ENCODE data around the gene CERS6. TPM values are rescaled to one million over a fixed set of nuclear protein-coding genes. Genes with fewer than 3 reads are reported as not detected.

Gene CERS6
- total RNA-seq, 1 donor from 2014 or later, result 25.7 TPM

DNA sequence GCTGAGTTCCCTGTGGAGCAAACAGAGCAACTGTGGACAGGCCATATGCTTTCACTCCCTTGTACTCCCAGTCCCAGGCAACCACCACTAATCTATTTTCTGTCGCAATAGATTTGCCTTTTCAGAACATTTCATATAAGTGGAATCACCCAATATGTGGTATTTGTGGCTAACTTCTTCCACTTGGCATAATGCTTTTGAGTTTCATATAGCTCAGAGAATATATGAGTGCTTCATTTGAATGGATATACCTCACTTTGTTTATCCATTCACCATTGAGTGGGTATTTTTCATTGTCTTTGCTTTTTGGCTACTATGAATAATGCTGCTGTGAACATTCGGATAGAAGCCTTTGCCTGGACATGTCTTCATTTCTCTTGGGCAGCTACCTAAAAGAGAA, 151.9 kb downstream of the CERS6 start:
- no peak for DNase-seq

DNA sequence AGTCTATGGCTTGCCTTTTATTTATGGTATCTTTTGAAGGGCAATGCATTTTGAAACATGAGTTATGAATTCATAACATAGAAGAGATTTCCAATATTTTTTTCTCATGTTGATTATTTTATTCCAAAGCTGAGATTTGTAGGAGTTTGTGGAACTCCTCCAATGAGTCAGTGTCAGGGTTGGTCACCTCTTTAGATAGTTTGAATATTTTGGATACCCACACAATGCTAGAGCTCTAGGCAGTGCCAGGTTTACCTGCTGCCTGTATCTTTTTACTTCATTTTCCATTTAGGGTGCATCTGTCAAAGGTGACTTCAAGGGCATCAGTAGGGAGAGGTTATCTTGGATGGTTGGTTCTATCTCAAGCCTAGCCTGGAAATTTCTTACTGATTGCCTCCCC, 152.7 kb downstream of the CERS6 start:
- no peak for DNase-seq

DNA sequence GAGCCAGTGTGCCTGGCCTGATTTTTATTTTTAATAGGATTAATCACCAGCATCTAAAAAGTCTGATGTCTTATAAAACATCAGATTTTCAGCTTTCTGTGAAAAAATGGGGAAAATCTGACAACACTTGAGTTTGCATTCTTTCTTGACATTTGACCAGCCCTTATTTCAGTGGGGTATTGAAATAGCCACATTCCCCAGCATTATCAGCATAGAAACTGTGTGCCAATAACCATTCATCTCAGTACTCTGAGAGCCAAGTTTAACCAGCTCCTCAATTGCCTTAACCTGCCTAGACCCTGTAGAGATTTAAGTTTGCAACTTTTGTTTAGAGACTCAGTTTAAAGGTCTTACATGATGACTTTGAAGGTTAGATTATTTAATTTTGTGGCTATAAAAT, 155.0 kb downstream of the CERS6 start:
- DNase-seq, result no peak

DNA sequence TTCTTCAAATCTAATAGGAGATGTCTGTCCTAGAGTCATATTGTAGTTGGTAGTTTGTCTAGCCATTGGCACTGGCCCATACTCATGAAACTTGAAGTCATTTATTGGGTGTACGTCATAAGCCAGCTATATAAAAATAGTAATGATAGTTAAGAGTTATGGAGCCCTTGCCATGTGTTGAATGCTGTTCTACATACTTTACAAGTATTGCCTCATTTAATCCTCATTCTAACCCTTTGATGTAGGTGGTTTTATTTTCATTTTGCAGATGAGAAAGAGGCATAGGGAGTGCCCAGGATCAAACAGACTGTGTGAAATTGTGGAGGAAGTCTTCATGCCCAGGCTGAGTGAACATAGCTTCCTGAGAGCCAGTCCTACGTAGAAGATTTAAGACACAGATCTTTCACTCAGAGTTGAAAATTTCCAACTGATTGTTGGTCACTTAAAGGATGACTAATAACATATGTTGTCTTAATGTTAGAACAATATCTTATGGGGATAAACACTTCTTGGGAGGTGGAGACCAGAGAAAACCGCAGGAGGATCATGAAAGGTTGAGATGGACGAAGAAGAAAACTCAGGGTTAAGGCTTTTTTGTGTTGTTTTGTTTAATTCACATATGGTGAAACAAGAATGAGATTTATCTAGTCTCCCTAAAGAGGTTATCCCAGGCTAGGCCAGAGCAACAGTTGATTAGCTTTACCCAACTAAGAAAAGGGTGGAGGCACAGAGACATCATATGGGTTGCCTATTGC, 156.0 kb downstream of the CERS6 start:
- DNase-seq, result no peak

DNA sequence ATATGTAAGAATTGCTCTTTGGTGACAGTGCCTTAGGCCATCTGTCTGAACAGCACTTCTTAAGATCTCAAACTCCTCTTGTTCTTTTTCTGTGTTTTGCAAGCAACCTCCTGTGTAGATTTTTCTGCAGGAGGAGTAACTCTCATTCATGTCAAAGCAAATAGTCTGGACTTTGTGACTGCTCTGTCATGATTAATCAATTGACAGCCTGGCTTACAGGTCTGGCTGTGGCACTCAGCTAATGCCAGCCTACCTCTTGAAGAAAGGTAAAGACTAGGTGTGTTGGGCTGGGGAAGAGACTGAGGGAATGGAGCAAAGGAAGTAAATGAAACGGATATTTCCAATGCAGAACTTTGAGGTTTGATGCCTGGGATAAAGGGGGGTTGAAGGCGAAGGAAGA, 156.6 kb downstream of the CERS6 start:
- no peak for DNase-seq

DNA sequence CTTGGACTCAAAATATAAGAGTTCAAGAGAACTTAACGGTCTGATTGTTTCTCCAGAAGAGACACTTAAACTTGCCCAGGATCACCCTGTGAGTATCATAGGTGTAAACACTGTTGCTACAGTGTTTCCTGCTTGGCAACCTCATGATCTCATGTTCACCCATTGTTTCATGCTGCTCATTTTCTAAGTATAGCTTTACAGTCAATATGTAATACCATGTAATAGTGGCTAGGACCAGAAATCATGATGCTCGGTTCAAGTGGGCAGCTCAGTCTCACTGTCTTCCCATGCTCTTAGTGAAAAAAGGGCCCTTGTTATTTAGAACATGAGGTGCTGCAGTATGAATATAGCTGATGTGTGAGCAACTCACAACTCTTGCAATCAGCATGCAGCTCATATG, 157.5 kb downstream of the CERS6 start:
- DNase-seq, result peak; percentile 37

DNA sequence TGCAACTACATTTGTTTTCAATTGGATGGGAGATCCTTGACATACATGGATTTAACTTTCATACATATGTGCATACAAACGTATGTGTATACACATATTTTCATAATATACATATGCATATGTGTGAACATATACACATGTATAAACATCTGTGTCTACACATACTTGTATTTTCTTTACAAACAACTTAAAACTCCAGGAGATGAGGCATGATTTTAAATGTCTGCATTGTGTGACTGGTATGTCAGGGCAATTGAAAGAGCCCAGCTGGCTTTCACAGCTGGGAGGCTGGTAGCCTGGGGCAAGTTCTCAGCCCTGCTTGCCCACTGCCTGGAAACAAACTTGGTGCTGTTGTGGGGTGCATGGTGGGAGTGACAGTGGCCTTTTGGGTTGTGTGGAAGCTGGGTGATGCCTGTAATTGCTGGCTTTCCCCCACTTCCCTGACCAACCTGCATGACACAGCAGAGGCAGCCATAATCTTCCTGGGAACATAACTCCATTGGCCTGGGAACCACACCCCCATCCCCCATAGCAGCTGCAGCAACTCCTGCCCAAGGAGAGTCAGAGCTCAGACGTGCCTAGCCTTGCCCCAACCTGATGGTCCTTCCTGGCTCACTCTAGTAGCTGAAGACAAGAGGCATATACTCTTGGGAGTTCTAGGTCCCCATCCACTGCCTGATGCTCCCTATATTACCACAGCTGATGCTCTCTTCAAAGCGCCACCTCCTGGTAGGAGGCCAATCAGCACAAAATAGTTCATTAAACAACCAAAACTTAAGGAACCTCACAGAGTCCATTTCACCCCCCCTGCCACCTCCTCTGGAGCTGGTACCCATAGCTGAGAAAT, 158.3 kb downstream of the CERS6 start:
- DNase-seq, result no peak

DNA sequence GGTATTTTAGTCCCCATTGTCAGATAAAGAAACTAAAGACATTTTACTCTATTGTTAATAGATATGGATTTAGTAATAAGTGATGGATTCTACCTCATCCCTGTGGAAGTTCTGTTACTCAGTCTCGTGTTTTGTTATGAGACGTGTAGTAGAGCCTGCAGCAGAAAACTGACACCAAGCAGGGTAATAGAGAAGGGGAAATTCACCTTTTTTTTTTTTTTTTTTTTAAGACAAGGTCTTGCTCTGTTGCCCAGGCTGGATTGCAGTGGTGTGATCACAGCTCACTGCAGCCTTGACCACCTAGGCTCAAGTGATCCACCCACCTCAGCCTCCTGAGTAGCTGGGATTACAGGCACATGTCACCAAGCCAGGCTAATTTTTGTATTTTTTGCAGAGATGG, 164.5 kb downstream of the CERS6 start:
- no peak for DNase-seq

DNA sequence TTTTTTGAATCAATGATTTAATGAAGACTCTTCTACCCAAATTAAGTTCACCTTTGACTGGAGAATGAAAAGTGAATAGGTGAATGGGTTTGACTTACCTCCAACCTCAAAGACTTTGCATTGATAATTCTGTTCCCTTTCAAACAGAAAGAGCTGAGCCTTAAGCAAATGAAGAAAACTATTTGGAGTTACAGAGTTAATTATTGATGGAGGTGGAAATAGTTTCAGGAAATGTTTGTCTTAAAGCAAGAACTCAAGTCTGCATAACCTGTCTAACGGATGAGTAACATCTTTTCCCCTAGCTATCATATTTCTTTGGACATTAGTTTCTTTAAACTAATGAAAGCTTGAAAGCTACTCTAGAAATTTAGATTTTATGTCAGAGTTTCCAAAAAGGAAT, 166.5 kb downstream of the CERS6 start:
- no peak for DNase-seq

DNA sequence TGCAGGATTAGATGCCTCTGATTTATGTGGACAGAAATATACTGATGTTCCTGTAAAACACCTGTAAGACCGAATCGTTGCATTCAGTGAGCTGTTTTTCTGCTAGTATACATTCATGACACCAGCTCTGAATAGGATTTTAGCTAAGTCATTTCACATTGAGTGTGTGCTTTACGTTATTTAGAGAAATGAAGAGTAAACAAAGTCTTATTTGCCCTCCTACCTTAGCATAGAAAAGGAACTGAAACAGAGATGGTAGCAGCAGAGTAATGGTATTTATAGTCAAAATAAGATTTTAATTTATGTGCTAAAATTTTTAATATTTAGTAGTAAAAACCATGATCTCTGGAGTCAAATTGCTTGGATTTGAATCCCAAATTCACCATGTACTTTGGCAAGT, 168.0 kb downstream of the CERS6 start:
- no peak for DNase-seq

DNA sequence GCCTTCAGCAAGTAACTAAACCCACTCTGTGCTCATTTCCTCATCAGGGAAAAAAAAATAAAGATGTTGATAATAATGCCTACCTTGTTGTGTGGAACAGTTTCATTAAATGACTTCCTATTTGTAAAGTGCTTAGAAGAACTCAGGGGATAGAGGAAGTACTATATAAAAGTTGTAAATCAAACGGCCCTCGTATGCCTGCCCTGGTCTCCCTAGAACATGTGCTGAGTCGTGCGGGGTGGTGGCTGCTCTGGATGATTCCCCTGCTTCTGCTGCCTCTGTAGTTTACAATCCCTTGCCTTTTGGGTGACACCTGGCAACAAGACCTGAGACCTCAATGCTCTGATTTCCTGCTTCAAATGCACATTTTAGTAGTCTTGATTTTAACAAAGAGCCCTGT, 170.0 kb downstream of the CERS6 start:
- DNase-seq, result no peak

DNA sequence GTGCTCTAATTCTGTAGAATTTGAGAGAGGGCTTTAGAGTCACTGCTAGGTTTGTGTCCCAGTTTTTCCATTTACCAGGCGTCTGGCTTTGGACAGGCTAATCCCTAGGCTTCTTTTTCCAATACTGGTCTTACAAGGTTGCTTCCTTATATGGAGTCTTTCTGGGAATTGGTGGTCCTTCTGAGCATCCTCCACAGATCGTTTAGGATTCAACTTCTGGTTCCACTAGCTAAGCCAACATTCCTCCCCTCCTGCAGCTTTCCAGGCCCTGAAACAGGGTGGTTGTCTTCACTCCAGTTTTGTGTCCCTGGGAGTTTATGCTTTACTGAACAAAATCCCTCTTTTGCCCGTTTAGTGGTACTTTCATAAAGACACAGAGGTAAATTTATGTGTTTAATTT, 170.6 kb downstream of the CERS6 start:
- no peak for DNase-seq

DNA sequence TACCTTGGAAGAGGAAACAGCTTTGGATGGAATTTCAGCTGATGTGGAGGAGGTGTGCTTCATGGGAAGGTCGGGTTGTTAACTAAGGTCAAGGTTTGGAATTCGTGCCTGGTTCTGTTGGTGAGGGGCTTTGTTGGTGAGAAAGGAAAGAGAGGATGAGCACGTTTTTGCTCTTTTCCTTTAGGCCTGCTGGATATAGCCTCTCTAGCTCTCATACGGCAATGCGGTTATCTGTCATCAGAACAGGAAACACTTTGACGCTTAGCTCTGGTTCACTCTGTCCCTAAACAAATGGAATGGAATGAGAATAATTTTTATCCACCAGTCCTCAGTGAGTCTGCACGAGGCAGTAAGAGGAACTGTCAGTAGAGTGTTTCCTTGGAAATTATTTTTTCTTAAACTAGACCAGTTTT, 176.6 kb downstream of the CERS6 start:
- peak; percentile 78 for DNase-seq

DNA sequence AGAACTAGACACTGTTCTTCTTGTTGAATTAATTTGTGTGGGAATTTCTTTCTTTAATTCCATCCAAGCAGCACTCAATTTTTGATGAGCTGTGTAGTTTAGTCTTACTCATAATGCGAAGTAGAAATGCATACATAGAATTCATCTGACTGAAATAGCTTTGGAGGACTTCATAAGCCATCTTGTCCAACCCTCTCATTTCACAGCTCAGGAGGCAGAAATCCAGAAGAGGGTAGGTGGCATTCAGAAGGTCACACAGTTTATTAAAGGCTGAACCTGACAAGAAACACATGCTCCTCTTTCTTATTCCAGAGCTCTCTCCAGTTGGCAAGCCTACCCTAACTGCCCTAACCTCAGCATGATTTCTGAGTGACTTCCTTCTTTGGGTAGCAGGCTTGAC, 177.1 kb downstream of the CERS6 start:
- peak; percentile 7 for DNase-seq

DNA sequence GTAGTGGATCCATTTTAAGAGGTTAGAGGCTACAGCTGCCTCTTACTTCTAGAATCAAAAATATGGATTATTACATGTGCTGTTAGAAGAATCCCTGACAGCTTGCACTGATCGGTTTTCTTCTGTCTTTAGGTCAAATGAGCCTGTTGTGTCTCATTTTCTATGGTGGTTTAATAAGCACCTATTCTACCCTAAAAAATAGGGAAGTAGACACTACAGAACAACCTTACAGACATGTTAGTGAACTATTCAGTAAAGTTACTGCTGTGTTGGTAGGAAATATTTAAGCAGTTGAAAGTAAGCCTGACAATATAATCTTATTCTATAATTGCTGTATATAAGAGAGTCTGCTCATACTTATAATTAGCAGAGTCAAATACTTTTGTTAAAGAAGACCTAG, 177.8 kb downstream of the CERS6 start:
- DNase-seq, result no peak

DNA sequence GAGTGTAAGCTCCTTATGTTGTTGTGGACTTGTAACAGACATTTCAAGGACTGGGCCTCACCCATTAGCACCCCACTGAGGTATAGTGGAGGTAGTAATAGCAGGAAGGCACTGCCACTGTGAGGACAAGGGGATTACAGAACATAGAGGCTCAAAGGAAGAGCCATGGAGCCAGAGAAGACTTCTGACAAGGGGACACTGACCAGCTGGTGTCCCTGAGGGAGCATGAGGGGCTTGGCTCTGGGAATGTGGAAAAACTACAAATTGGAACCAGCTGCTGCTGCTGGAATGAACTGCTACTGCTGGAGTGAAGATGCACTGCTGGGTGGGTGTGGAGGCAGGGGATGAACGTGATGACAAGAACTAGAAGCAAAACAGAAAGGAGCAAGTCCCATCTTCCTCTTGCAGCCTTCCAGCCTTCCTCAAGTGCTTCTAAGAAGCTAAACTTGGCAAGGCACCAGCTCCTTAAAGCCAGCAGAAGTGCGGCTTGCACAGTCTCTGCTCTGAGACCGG, 179.0 kb downstream of the CERS6 start:
- DNase-seq, result no peak

DNA sequence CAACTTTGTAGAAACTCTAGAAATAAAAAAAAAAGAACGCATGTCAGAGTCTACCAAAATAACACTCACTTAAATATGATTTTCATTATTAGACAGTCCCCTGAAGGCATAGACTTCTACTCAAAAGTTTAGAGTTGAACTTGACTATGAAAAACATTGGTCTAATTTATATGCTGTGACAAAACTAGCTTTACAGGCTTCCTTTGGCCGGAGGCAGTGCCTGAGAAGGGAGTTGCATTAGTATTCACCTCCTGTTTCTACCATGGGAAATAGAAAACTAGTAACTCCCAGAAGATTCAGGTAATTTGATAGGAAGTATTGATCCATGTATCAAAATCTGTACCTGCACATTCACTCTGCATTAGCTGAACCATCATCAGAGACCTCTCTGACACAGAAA, 182.9 kb downstream of the CERS6 start:
- DNase-seq, result no peak

DNA sequence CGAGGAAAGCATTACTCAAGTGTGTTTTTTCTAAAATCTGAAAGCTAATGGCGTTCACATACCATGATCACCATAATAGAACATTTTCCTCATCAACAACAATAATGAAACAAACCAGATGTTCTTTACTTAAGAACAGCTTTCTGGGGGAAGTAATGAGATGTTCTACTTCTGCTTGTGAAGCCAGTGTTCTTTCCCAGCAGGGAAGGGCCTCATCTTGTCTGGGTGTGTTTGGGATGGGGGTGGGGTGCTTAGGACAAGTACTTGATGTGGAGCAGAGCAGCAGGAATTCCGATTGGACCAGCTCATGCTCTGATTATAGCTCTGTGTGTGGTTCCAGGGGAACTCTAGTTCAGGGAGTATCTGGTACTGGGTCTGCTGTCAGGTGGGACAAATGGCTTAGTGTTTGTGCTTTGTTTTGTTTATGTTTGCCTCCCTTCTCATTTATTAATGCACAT, 183.4 kb downstream of the CERS6 start:
- DNase-seq, result no peak

DNA sequence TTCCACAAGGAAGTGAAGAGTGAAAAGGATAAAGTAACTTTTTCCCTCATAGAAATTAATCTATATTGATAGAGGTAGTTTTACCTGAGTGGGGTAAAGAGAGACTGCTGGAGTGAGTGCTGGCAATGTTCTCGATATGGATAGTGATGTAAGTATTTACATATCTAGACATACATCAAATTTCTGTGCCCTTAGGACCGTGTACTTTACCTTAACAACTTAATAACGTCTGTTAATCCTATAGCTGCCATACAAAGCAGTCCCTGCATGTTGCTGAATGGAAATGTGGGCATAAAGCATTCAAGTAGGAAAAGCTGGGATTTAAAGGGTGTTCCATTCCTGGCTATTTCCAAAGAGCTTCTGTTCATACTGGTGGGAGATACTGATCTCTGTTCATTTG, 184.0 kb downstream of the CERS6 start:
- no peak for DNase-seq

DNA sequence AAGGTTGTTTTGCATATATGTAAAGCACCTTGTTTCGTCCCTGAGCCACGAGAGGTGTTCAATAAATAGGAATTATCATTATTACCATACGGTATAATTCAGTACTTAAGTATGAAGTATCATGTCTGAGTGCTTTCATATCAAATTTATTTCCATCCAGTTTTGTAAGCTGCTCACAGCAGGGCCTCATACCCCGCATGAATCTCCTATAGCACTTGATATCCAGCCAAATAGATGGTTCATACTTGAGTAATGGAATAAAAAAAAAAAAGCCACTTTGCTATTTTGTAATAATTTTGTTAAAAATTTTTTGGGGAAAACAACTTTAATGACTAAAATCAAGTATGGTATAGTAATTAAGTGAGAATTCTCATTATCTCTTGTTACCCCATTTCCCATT, 185.6 kb downstream of the CERS6 start:
- DNase-seq, result no peak

DNA sequence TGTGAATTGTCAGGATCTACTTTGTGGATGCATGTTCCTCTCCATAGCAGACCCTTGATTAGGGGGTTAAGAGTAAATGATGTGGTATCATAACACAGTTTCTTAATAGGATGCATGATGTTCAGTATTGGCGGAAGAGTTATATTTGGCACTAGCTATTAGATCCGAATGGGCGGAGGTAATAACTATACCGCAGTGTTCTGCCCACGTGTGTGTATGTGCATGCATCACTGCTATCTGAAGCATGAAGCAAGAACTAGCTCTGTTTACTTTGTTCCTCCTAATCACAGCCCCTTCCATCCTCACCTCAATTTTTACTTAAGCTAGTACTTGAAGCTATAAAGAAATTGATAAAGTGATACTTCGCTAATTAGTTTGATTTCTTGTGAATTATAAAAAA, 186.8 kb downstream of the CERS6 start:
- DNase-seq, result no peak

DNA sequence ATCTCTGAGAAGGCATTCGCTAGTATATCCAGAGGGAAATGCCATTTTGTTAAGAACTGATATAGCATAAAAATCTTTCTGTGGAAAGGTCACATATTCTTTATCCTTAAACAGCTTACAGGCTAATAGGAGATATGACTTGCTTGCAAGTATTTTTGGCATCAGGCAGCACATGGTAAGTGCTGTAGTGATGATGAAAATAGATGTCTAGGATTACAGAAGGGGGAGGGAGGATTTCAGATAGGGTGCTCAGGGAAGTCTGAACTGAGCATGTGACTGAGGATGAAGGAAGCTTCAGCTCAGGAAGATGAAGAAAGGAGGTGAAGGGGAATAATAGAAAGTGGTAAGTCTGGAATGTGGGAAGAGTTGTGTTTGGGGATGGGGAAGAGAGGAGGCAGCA, 187.9 kb downstream of the CERS6 start:
- DNase-seq, result no peak

DNA sequence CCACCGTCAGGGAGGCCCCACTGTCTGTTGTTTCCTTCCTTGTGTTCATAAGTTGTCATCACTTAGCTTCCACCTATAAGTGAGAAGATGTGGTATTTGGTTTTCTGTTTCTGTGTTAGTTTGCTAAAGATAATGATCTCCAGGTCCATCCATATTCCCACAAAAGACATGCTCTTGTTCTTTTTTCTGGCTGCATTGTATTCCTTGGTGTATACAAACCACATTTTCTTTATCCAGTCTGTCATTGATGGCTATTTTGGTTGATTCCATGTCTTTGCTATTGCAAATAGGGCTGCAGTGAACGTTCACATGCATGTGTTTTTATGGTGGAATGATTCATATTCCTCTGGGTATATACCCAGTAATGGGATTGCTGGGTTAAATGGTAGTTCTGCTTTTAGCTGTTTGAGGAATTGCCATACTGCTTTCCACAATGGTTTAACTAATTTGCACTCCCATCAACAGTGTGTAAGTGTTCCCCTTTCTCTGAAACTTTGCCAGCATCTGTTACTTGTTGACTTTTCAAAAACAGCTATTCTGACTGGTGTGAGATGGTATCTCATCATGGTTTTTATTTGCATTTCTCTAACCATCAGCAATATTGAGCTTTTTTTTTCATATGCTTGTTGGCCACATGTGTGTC, 189.7 kb downstream of the CERS6 start:
- DNase-seq, result no peak

Measured in dermis blood vessel endothelial cell (primary cell).